Stomach (tissue), 9 donors: ENCODE results near the gene BIN1. TPM values are rescaled to one million over a fixed set of nuclear protein-coding genes. Genes with fewer than 3 reads are reported as not detected.
"Not testable (repeated sequence)": the region's sequence is repeated elsewhere in the genome, so short reads cannot be mapped to it uniquely, and the experiment has no call there.

ENCODE experiments used
- DNase-seq, 2 donors: peaks; one replicate each; pipeline versions ENCODE4 v3.0.0 to v3.0.0-alpha.2; 2013 to 2019
- H3K27ac ChIP-seq, 5 donors: fragments of 200-600 bp in 4 of 5; sonication (generic) in 4 of 5; one replicate each; pipeline ENCODE4 v1.5.1; 2013 to 2019; ENCODE audit warnings: mild to moderate bottlenecking in 1 of 5, moderate library complexity in 1 of 5
- H3K27me3 ChIP-seq, 3 donors: fragments of 200-600 bp; sonication (generic); one replicate each; pipeline ENCODE4 v1.5.1; 2017 to 2019; ENCODE audit warnings: mixed run types in 1 of 3
- H3K36me3 ChIP-seq, 4 donors: fragments of 200-600 bp; sonication (generic); 1 replicate in 3 of 4; 2 replicates in 1 of 4; pipeline ENCODE4 v1.5.1; 2016 to 2019
- H3K4me1 ChIP-seq, 4 donors: fragments of 200-600 bp; sonication (generic); one replicate each; pipeline ENCODE4 v1.5.1; 2016 to 2019
- H3K4me3 ChIP-seq, 4 donors: fragments of 200-600 bp; sonication (generic) in 3 of 4; one replicate each; pipeline ENCODE4 v1.5.1; 2016 to 2019; ENCODE audit warnings: mild to moderate bottlenecking in 1 of 4
- H3K9me3 ChIP-seq, 4 donors: fragments of 200-600 bp; sonication (generic); one replicate each; pipeline ENCODE4 v1.5.1; 2016 to 2019
- EP300 ChIP-seq: sonication (generic); formaldehyde crosslinking; IDR thresholded peaks from one replicate; pipeline ENCODE4 v1.6.1; 2017; ENCODE audit warnings: antibody characterized with exemption
- POLR2A ChIP-seq, 4 donors: fragments of 450-650 bp; IDR thresholded peaks; one replicate each; pipeline ENCODE4 v1.6.1; 2016; ENCODE audit warnings: antibody characterized with exemption in 4 of 4, control low read depth in 2 of 4, mild to moderate bottlenecking in 1 of 4, moderate library complexity in 1 of 4
- POLR2AphosphoS5 ChIP-seq, 3 donors: sonication (generic); formaldehyde crosslinking; IDR thresholded peaks; one replicate each; pipeline ENCODE4 v1.6.1; 2016; ENCODE audit warnings: antibody characterized with exemption in 3 of 3
- WGBS, 5 donors: extraction: QIAGEN DNeasy Blood & Tissue Kit in 3 of 5; methylation state at CpG; one replicate each; pipeline versions ENCODE4 v1.1.5 to v1.1.7; 2013 to 2018; 5-methylcytosine and 5-hydroxymethylcytosine counted together
- intact Hi-C: fragments of 100-400 bp; cut with DNase I; formaldehyde crosslinking; loops from one replicate; pipeline ENCODE4 v1.15.1; 2023; ENCODE audit warnings: low total_unique reads
- polyA plus RNA-seq, 3 donors: library from polyadenylated mRNA; stranded (reverse); fragments of 200-250 nt; gene quantifications; one replicate each; pipeline ENCODE4 v1.2.3, GENCODE V29; 2013
- total RNA-seq, 5 donors: library from RNA; depleted of rRNA; stranded (reverse); fragments of >200 nt; gene quantifications; one replicate each; pipeline versions ENCODE4 v1.1.0 to v1.2.3, GENCODE V29; 2014 to 2016
- TF ChIP-seq, protein P1 (sequence below), 7 experiments: fragments of 450-650 bp in 4 of 7; fragments of 200-600 bp in 3 of 7; sonication (generic) in 3 of 7; IDR thresholded peaks; one replicate each; pipeline ENCODE4 v1.5.1; 2016 to 2019; ENCODE audit warnings: antibody characterized with exemption in 7 of 7, control low read depth in 2 of 7, mild to moderate bottlenecking in 1 of 7
- donor health status: healthy with polysubstance abuse.
- donor health status: Bipolar disorder and iron deficiency.
- donor health status: healthy.

The BIN1 gene
- total and polyA plus RNA-seq, 8 donors: 39.1 to 175 (median 47.8) TPM

- TF ChIP-seq POLR2A (IDR thresholded peaks at IDR 0.05): no peak
- TF ChIP-seq EP300: no peak
- TF ChIP-seq POLR2AphosphoS5 (IDR thresholded peaks at IDR 0.05): no peak
- TF ChIP-seq, protein P1, sequence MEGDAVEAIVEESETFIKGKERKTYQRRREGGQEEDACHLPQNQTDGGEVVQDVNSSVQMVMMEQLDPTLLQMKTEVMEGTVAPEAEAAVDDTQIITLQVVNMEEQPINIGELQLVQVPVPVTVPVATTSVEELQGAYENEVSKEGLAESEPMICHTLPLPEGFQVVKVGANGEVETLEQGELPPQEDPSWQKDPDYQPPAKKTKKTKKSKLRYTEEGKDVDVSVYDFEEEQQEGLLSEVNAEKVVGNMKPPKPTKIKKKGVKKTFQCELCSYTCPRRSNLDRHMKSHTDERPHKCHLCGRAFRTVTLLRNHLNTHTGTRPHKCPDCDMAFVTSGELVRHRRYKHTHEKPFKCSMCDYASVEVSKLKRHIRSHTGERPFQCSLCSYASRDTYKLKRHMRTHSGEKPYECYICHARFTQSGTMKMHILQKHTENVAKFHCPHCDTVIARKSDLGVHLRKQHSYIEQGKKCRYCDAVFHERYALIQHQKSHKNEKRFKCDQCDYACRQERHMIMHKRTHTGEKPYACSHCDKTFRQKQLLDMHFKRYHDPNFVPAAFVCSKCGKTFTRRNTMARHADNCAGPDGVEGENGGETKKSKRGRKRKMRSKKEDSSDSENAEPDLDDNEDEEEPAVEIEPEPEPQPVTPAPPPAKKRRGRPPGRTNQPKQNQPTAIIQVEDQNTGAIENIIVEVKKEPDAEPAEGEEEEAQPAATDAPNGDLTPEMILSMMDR (IDR thresholded peaks at IDR 0.05): no peak
These were observed 14.4 kb upstream of the BIN1 start for GRCh38 chr2:127121353-127121752.

DNA sequence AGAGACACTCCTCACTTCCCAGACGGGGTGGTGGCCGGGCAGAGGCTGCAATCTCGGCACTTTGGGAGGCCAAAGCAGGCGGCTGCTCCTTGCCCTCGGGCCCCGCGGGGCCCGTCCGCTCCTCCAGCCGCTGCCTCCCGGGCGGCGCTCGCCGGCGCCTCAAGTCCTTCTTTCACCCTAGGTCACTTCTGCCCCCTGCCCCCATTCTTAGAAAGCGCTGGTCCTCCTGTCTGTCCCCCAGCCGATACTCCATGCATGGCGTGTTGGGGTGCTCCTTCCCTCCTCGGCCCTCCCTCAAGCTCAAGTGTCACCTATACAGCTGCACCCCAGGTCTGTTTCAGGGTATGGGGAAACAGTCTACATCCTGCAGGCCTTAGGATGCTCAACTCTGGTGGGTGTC is 13.5 kb upstream of the BIN1 start:
- intact Hi-C loops, H3K36me3 ChIP-seq, H3K9me3 ChIP-seq, DNase-seq, H3K4me1 ChIP-seq, H3K27me3 ChIP-seq, H3K27ac ChIP-seq, H3K4me3 ChIP-seq: not testable (repeated sequence)
- WGBS, 5 donors: 90 to 99% (median 95%) methylated on average over 10 to 18 of the region's 20 CpGs

More at GRCh38 chr2:127121353-127121752, 14.4 kb upstream of the BIN1 start:
- no peak overlapping the region for H3K4me3 ChIP-seq
- H3K9me3 ChIP-seq: no peaks in the 10 kb centered on the region
- peaks cover 0 to 5% (median under 1%) of the 10 kb centered on the region in 4 donors for H3K4me1 ChIP-seq
- no peak overlapping the region for H3K27ac ChIP-seq
- no peaks in the 10 kb centered on the region for H3K36me3 ChIP-seq
- intact Hi-C loops: no loop called here
- H3K27me3 ChIP-seq: no peaks in the 10 kb centered on the region
- 17 to 90% (median 65%) methylated on average over 1 of the region's 1 CpG for WGBS, 5 donors
- DNase-seq: no peak

GRCh38 chr2:127118467-127118866 is 11.5 kb upstream of the BIN1 start:
- no peak overlapping the region for H3K4me3 ChIP-seq
- no peaks in the 10 kb centered on the region for H3K27me3 ChIP-seq
- TF ChIP-seq EP300: no peak
- TF ChIP-seq, protein P1 (IDR thresholded peaks at IDR 0.05): no peak
- TF ChIP-seq POLR2A (IDR thresholded peaks at IDR 0.05): no peak
- TF ChIP-seq POLR2AphosphoS5 (IDR thresholded peaks at IDR 0.05): no peak
- H3K36me3 ChIP-seq: no peaks in the 10 kb centered on the region
- no peak for DNase-seq
- WGBS, 5 donors: 62 to 90% (median 84%) methylated on average over 6 of the region's 6 CpGs
- no peaks in the 10 kb centered on the region for H3K9me3 ChIP-seq
- H3K4me1 ChIP-seq: peaks cover 0 to 14% (median 5%) of the 10 kb centered on the region in 4 donors
- intact Hi-C loops: no loop called here
- H3K27ac ChIP-seq: no peak overlapping the region

DNA sequence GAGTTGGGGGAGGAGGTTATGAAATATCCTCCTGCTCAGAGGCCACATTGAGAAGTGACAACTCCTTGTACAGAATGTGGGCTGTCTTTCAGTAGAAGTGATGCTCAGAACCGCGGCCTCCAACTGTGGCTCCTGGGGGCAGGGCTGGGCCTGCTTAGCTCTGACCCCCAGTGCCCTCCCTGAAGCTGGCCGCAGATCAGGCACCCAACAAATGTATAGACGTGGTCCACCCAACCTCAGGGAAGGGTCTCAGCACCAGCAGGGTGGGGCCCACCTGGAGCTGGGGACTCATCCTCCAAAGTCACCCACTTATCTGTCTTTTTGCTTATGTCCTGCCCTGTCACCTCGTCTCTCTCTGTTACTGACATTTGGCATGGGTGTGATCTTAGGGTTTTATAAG is 11.1 kb upstream of the BIN1 start:
- H3K9me3 ChIP-seq: no peaks in the 10 kb centered on the region
- intact Hi-C loops: no loop called here
- peaks cover 0 to 14% (median 5%) of the 10 kb centered on the region in 4 donors for H3K4me1 ChIP-seq
- TF ChIP-seq EP300 (no peak), POLR2A (IDR thresholded peaks at IDR 0.05) (no peak), POLR2AphosphoS5 (IDR thresholded peaks at IDR 0.05) (no peak)
- TF ChIP-seq, protein P1 (IDR thresholded peaks at IDR 0.05): no peak
- no peak overlapping the region for H3K27ac ChIP-seq
- WGBS, 5 donors: 85 to 92% (median 89%) methylated on average over 5 of the region's 5 CpGs
- no peak overlapping the region for H3K4me3 ChIP-seq
- no peaks in the 10 kb centered on the region for H3K27me3 ChIP-seq
- no peaks in the 10 kb centered on the region for H3K36me3 ChIP-seq
- no peak for DNase-seq

DNA sequence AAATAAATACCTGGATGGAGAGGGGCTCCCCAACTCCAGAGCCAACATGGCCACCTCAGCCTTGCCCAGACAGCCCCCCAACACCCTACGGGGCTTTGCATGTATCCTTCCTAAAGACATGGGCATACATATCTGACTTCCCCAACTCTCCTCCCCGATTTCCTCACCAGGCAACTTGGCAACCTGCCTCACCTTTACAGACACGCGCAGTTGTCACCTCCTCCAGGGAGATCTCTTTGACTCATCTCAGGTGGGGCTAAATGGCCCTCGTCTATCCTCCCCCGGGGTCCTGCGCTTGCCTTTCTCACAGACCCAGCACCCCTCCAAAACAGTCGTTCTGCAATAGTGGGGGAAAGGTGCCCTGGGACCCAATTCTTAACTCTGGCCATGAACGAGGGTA is 10.6 kb upstream of the BIN1 start:
- Histone ChIP-seq H3K36me3 (no peaks in the 10 kb centered on the region), H3K27ac (no peak overlapping the region), H3K27me3 (no peaks in the 10 kb centered on the region), H3K4me3 (no peak overlapping the region), H3K4me1 (peaks cover 0 to 14% (median 5%) of the 10 kb centered on the region in 4 donors), H3K9me3 (no peaks in the 10 kb centered on the region)
- 79 to 95% (median 91%) methylated on average over 9 of the region's 9 CpGs for WGBS, 5 donors
- DNase-seq: no peak
- TF ChIP-seq EP300 (no peak), POLR2AphosphoS5 (IDR thresholded peaks at IDR 0.05) (no peak), POLR2A (IDR thresholded peaks at IDR 0.05) (no peak)
- TF ChIP-seq, protein P1 (IDR thresholded peaks at IDR 0.05): no peak
- intact Hi-C loops: no loop called here
